H1 (cell line): ENCODE data around the gene CDC42EP3. TPM values are rescaled to one million over a fixed set of nuclear protein-coding genes. Genes with fewer than 3 reads are reported as not detected.

ENCODE experiments used
- CTCF ChIA-PET: fragments of 300-600 bp; sonication (Branson Sonifier 250); formaldehyde crosslinking; loops from one replicate; lab custom pipeline; 2021; ENCODE audit not compliant: partially characterized antibody; lab: Charles Lee
- POLR2A ChIA-PET: fragments of 300-600 bp; sonication (Branson Sonifier 250); formaldehyde crosslinking; loops from one replicate; lab custom pipeline; 2021; ENCODE audit warnings: inconsistent platforms; ENCODE audit not compliant: partially characterized antibody; lab: Charles Lee
- DNase-seq, 2 experiments: peaks; one replicate each; pipeline versions ENCODE4 v3.0.0 to v3.0.0-alpha.2; 2010 to 2022; ENCODE audit warnings: low spot score in 2 of 2, low read depth in 1 of 2, mixed read lengths in 1 of 2
- FAIRE-seq: peaks from 2 replicates; lab custom pipeline; 2011; peaks lifted over from hg19 to GRCh38; lab: Jason Lieb, UNC
- H2AFZ ChIP-seq: 2 replicates; pipeline ENCODE4 v1.8.1; 2012; ENCODE audit warnings: low read length, inconsistent platforms
- H2AK5ac ChIP-seq: 2 replicates; pipeline ENCODE4 v1.6.1; 2013; ENCODE audit warnings: low read depth, low read length
- H2BK120ac ChIP-seq: replicated peaks from 2 replicates; pipeline ENCODE3; 2013; ENCODE audit warnings: low read depth, low read length, inconsistent platforms
- H2BK12ac ChIP-seq: 2 replicates; pipeline ENCODE4 v1.6.1; 2013; ENCODE audit warnings: low read depth, low read length
- H2BK15ac ChIP-seq: 2 replicates; pipeline ENCODE4 v1.6.1; 2013; ENCODE audit warnings: low read length
- H2BK20ac ChIP-seq: 2 replicates; pipeline ENCODE4 v1.6.1; 2013; ENCODE audit warnings: low read length
- H2BK5ac ChIP-seq: 2 replicates; pipeline ENCODE4 v1.6.1; 2013; ENCODE audit warnings: low read depth, low read length
- H3K14ac ChIP-seq: 2 replicates; pipeline ENCODE4 v1.6.1; 2013; ENCODE audit warnings: inconsistent platforms; ENCODE audit not compliant: insufficient read length
- H3K18ac ChIP-seq: 2 replicates; pipeline ENCODE4 v1.6.1; 2013; ENCODE audit warnings: low read length; ENCODE audit errors: extremely low read depth
- H3K23ac ChIP-seq: 2 replicates; pipeline ENCODE4 v1.6.1; 2013; ENCODE audit warnings: inconsistent platforms; ENCODE audit not compliant: insufficient read length
- H3K23me2 ChIP-seq: 2 replicates; pipeline ENCODE4 v1.6.1; 2013; ENCODE audit warnings: low read depth, low read length
- H3K27ac ChIP-seq: 2 replicates; pipeline ENCODE4 v1.6.1; 2011; ENCODE audit warnings: low read depth, low read length, inconsistent platforms
- H3K27me3 ChIP-seq, 4 experiments: replicated peaks in 1 of 4; 1 replicate in 1 of 4; 2 replicates in 3 of 4; pipeline versions ENCODE4 v1.6.1 to v1.8.1; 2011 to 2013; ENCODE audit warnings: low read length in 3 of 4, mild to moderate bottlenecking in 3 of 4, inconsistent platforms in 2 of 4, mixed read lengths in 2 of 4, moderate library complexity in 1 of 4; ENCODE audit not compliant: control insufficient read depth in 3 of 4, insufficient read depth in 3 of 4; ENCODE audit errors: extremely low read depth in 1 of 4
- H3K36me3 ChIP-seq, 4 experiments: 2 replicates each; pipeline versions ENCODE4 v1.6.1 to v1.8.1; 2011 to 2013; ENCODE audit warnings: mild to moderate bottlenecking in 4 of 4, low read length in 3 of 4, moderate library complexity in 2 of 4, control low read depth in 1 of 4, inconsistent platforms in 1 of 4; ENCODE audit not compliant: insufficient read depth in 4 of 4, control insufficient read depth in 2 of 4
- H3K4ac ChIP-seq: replicated peaks from 2 replicates; pipeline ENCODE3; 2013; ENCODE audit warnings: low read length, low read depth, mixed read lengths, inconsistent platforms; ENCODE audit not compliant: insufficient read length
- H3K4me1 ChIP-seq, 4 experiments: replicated peaks in 1 of 4; 1 replicate in 1 of 4; 2 replicates in 3 of 4; pipeline versions ENCODE4 v1.6.1 to v1.8.1; 2011 to 2013; ENCODE audit warnings: low read length in 3 of 4, inconsistent platforms in 2 of 4, mixed read lengths in 1 of 4; ENCODE audit not compliant: insufficient read depth in 4 of 4, control insufficient read depth in 3 of 4
- H3K4me2 ChIP-seq, 2 experiments: 2 replicates each; pipeline versions ENCODE4 v1.6.1 to v1.8.1; 2011 to 2013; ENCODE audit warnings: low read depth in 2 of 2, low read length in 2 of 2, control low read depth in 1 of 2, inconsistent platforms in 1 of 2, mild to moderate bottlenecking in 1 of 2; ENCODE audit not compliant: insufficient read depth in 1 of 2
- H3K4me3 ChIP-seq, 4 experiments: fragments of 200-600, 300-600 bp in 1 of 4; sonication (generic), shearing (Covaris generic), sonication (Bioruptor Twin) in 1 of 4; 2 replicates each; pipeline versions ENCODE4 v1.5.1 to v1.8.1; 2011 to 2016; ENCODE audit warnings: low read length in 4 of 4, low read depth in 3 of 4, control low read depth in 2 of 4, inconsistent platforms in 2 of 4, mild to moderate bottlenecking in 2 of 4, mixed read lengths in 1 of 4, moderate library complexity in 1 of 4; ENCODE audit not compliant: insufficient read depth in 2 of 4; ENCODE audit errors: extremely low read depth in 1 of 4
- H3K56ac ChIP-seq: replicated peaks from 2 replicates; pipeline ENCODE3; 2013; ENCODE audit warnings: low read depth, mild to moderate bottlenecking, mixed read lengths, low read length, inconsistent platforms; ENCODE audit not compliant: insufficient read length
- H3K79me1 ChIP-seq: 2 replicates; pipeline ENCODE4 v1.6.1; 2013; ENCODE audit warnings: low read depth, low read length, control low read depth
- H3K79me2 ChIP-seq, 2 experiments: 2 replicates each; pipeline versions ENCODE4 v1.6.1 to v1.8.1; 2012 to 2013; ENCODE audit warnings: low read length in 2 of 2, mild to moderate bottlenecking in 2 of 2, inconsistent platforms in 1 of 2; ENCODE audit not compliant: insufficient read depth in 2 of 2, control insufficient read depth in 1 of 2
- H3K9ac ChIP-seq, 4 experiments: replicated peaks in 1 of 4; 1 replicate in 1 of 4; 2 replicates in 3 of 4; pipeline versions ENCODE4 v1.6.1 to v1.8.1; 2011 to 2013; ENCODE audit warnings: low read depth in 3 of 4, low read length in 3 of 4, control low read depth in 2 of 4, mild to moderate bottlenecking in 2 of 4, moderate library complexity in 2 of 4, inconsistent platforms in 1 of 4; ENCODE audit errors: extremely low read depth in 1 of 4
- H3K9me3 ChIP-seq, 2 experiments: 2 replicates each; pipeline versions ENCODE4 v1.6.1 to v1.8.1; 2012 to 2013; ENCODE audit warnings: mild to moderate bottlenecking in 2 of 2, moderate library complexity in 2 of 2, control low read depth in 1 of 2, inconsistent platforms in 1 of 2, low read depth in 1 of 2, low read length in 1 of 2, mixed read lengths in 1 of 2; ENCODE audit not compliant: insufficient read depth in 2 of 2
- H4K20me1 ChIP-seq, 2 experiments: replicated peaks in 1 of 2; 2 replicates each; pipeline versions ENCODE3 to v1.8.1; 2011 to 2013; ENCODE audit warnings: inconsistent platforms in 2 of 2, low read length in 2 of 2, mild to moderate bottlenecking in 1 of 2; ENCODE audit not compliant: insufficient read depth in 2 of 2, control insufficient read depth in 1 of 2
- H4K5ac ChIP-seq: 2 replicates; pipeline ENCODE4 v1.6.1; 2013; ENCODE audit warnings: low read length, low read depth, mixed read lengths, inconsistent platforms; ENCODE audit not compliant: insufficient read length
- H4K8ac ChIP-seq: 2 replicates; pipeline ENCODE4 v1.8.0; 2013; ENCODE audit warnings: mild to moderate bottlenecking, moderate library complexity, low read length, inconsistent platforms; ENCODE audit not compliant: insufficient read depth; ENCODE audit errors: extremely low read depth
- H4K91ac ChIP-seq: replicated peaks from 2 replicates; pipeline ENCODE3; 2013; ENCODE audit warnings: low read length, mixed read lengths, inconsistent platforms; ENCODE audit not compliant: insufficient read length
- CHD1 ChIP-seq: IDR thresholded peaks from 2 replicates; pipeline ENCODE4 v1.6.1; 2012; ENCODE audit warnings: low read depth, low read length, improper control_type of control experiment
- CTBP2 ChIP-seq: IDR thresholded peaks from 2 replicates; pipeline ENCODE4 v1.7.0; 2011; ENCODE audit warnings: borderline replicate concordance, mild to moderate bottlenecking, moderate library complexity, mixed read lengths, low read length; ENCODE audit not compliant: insufficient read depth, insufficient read length
- GTF2F1 ChIP-seq: IDR thresholded peaks from 2 replicates; pipeline ENCODE4 v1.6.1; 2012; ENCODE audit warnings: low read depth, low read length, improper control_type of control experiment, borderline replicate concordance
- RAD21 ChIP-seq, 2 experiments: IDR thresholded peaks in 1 of 2; conservative IDR thresholded peaks in 1 of 2; 2 replicates each; pipeline ENCODE4 v1.6.1; 2011; ENCODE audit warnings: low read depth in 2 of 2, low read length in 2 of 2, improper control_type of control experiment in 1 of 2, inconsistent platforms in 1 of 2, mild to moderate bottlenecking in 1 of 2, moderate library complexity in 1 of 2
- RBBP5 ChIP-seq: IDR thresholded peaks from 2 replicates; pipeline ENCODE4 v1.7.1; 2012; ENCODE audit warnings: low read depth, mild to moderate bottlenecking, inconsistent platforms, low read length, moderate library complexity, borderline replicate concordance
- RFX5 ChIP-seq: IDR thresholded peaks from 2 replicates; pipeline ENCODE4 v1.6.1; 2011; ENCODE audit warnings: low read depth, low read length, improper control_type of control experiment, borderline replicate concordance
- SIRT6 ChIP-seq: IDR thresholded peaks from one replicate; pipeline ENCODE4 v1.7.1; 2012; ENCODE audit warnings: low read length, inconsistent platforms
- TEAD4 ChIP-seq: IDR thresholded peaks from 2 replicates; pipeline ENCODE4 v1.6.1; 2012; ENCODE audit warnings: low read depth, low read length, inconsistent platforms, mixed read lengths
- WGBS, 2 experiments: shearing (Covaris generic) in 1 of 2; methylation state at CpG; one replicate each; pipeline versions ENCODE4 v1.1.6 to v1.1.7; 2013 to 2015; ENCODE audit warnings: low lambda C conversion rate in 2 of 2, mixed read lengths in 2 of 2, inconsistent platforms in 1 of 2, low coverage in 1 of 2, missing lambda C conversion rate in 1 of 2; ENCODE audit not compliant: insufficient replicate concordance in 2 of 2, insufficient coverage in 1 of 2, insufficient read length in 1 of 2; ENCODE audit errors: extremely low coverage in 1 of 2, missing lambda C conversion rate in 1 of 2; 5-methylcytosine and 5-hydroxymethylcytosine counted together
- polyA plus RNA-seq, 7 experiments: library from polyadenylated mRNA; depleted of rRNA in 3 of 7; stranded (reverse) in 5 of 7; unstranded in 2 of 7; fragments of >200 nt in 5 of 7; fragments of 200-250 nt in 2 of 7; gene quantifications; 1 replicate in 5 of 7; 2 replicates in 1 of 7; 4 replicates in 1 of 7; pipeline versions ENCODE4 v1.2.1 to v1.2.3, GENCODE V29; 2011 to 2013; ENCODE audit warnings: missing spikeins in 2 of 7, mixed read lengths in 2 of 7
- total RNA-seq: library from RNA; stranded (reverse); fragmentation: NEBNext Ultra II Directional; extraction: Animal tissue kit (Norgen Biotek cat#: 25700); gene quantifications from 2 replicates; pipeline ENCODE4 v1.2.1, GENCODE V29; 2021
- TF ChIP-seq, protein P1 (sequence below): IDR thresholded peaks from 2 replicates; pipeline ENCODE4 v1.6.1; 2011; ENCODE audit warnings: low read length, improper control_type of control experiment
- TF ChIP-seq, protein P2 (sequence below), 3 experiments: IDR thresholded peaks; 1 replicate in 2 of 3; 2 replicates in 1 of 3; pipeline versions ENCODE4 v1.5.1 to v1.6.1; 2011; ENCODE audit warnings: low read length in 3 of 3, mild to moderate bottlenecking in 3 of 3, inconsistent platforms in 2 of 3, low read depth in 1 of 3, moderate library complexity in 1 of 3; ENCODE audit not compliant: insufficient read depth in 1 of 3; ENCODE audit errors: control extremely low read depth in 1 of 3

CDC42EP3 gene
- total and polyA plus RNA-seq, 2 of the 8 experiments (the other 6 are each of a cell fraction or from before 2014, with no cell fraction given) = 18.4 to 24.7 TPM

DNA sequence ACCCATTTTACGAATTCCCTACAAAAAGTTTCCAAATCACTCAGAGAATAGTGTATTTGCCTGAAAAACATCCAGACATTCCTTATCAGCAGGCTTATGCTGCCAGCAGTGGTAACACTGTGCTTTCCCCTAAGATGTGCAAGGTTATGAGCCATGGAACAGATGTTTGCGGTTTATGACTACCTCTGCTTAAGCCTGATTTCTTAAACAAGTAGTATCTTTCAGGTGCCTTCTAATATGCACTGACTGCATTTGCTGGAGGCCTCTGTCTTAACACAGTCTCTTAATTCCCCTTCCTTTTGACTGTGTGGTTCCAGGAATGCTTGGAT is 54.8 kb downstream of the CDC42EP3 start:
- H3K18ac ChIP-seq = no peak overlapping the region
- H2BK12ac ChIP-seq = no peak overlapping the region
- no peak overlapping the region for H4K5ac ChIP-seq
- ChIA-PET POLR2A (no interaction called here), CTCF (no interaction called here)
- no peaks in the 10 kb centered on the region for H3K9me3 ChIP-seq
- no peak overlapping the region for H3K4ac ChIP-seq
- H3K4me2 ChIP-seq = no peak overlapping the region
- no peak overlapping the region for H2BK120ac ChIP-seq
- no peak overlapping the region for H2BK5ac ChIP-seq
- no peak overlapping the region for H2BK20ac ChIP-seq
- DNase-seq (no peak), FAIRE-seq (no peak)
- H3K27ac ChIP-seq = no peak overlapping the region
- no peaks in the 10 kb centered on the region for H4K20me1 ChIP-seq
- H2BK15ac ChIP-seq = no peak overlapping the region
- H2AFZ ChIP-seq = no peak overlapping the region
- H4K8ac ChIP-seq = no peak overlapping the region
- no peak overlapping the region for H3K9ac ChIP-seq
- H3K79me2 ChIP-seq = no peaks in the 10 kb centered on the region
- WGBS, 2 experiments = 91% methylated on average over 2 of the region's 2 CpGs; no CpG with 5 or more reads in 1 of the 2 experiments
- no peaks in the 10 kb centered on the region for H3K79me1 ChIP-seq
- no peaks in the 10 kb centered on the region for H3K23me2 ChIP-seq
- no peaks in the 10 kb centered on the region for H3K36me3 ChIP-seq
- no peak overlapping the region for H2AK5ac ChIP-seq
- no peaks in the 10 kb centered on the region; a peak in 1 of 7 replicates for H3K27me3 ChIP-seq
- H4K91ac ChIP-seq = no peak overlapping the region
- no peak overlapping the region for H3K56ac ChIP-seq
- H3K14ac ChIP-seq = no peak overlapping the region
- H3K4me1 ChIP-seq = peaks cover 0 to 2% (median 0%) of the 10 kb centered on the region in 4 experiments; a peak in 1 of 7 replicates
- no peak overlapping the region for H3K23ac ChIP-seq
- no peak overlapping the region for H3K4me3 ChIP-seq
- TF ChIP-seq, protein P1, sequence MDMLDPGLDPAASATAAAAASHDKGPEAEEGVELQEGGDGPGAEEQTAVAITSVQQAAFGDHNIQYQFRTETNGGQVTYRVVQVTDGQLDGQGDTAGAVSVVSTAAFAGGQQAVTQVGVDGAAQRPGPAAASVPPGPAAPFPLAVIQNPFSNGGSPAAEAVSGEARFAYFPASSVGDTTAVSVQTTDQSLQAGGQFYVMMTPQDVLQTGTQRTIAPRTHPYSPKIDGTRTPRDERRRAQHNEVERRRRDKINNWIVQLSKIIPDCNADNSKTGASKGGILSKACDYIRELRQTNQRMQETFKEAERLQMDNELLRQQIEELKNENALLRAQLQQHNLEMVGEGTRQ = no peak
- TF ChIP-seq SIRT6 = no peak
- TF ChIP-seq, protein P2, sequence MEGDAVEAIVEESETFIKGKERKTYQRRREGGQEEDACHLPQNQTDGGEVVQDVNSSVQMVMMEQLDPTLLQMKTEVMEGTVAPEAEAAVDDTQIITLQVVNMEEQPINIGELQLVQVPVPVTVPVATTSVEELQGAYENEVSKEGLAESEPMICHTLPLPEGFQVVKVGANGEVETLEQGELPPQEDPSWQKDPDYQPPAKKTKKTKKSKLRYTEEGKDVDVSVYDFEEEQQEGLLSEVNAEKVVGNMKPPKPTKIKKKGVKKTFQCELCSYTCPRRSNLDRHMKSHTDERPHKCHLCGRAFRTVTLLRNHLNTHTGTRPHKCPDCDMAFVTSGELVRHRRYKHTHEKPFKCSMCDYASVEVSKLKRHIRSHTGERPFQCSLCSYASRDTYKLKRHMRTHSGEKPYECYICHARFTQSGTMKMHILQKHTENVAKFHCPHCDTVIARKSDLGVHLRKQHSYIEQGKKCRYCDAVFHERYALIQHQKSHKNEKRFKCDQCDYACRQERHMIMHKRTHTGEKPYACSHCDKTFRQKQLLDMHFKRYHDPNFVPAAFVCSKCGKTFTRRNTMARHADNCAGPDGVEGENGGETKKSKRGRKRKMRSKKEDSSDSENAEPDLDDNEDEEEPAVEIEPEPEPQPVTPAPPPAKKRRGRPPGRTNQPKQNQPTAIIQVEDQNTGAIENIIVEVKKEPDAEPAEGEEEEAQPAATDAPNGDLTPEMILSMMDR (IDR thresholded peaks at IDR 0.05; ENCODE audit: control extremely low read depth in 1 of 3, insufficient read depth in 1 of 3, low read depth in 1 of 3, low read length in 3 of 3) = no peak
- no peak for TF ChIP-seq RAD21 (IDR thresholded peaks at IDR 0.05 in 1 of 2, conservative IDR thresholded peaks at IDR 0.05 in 1 of 2; ENCODE audit: low read depth in 2 of 2, low read length in 2 of 2)
- TF ChIP-seq RFX5 = no peak
- TF ChIP-seq TEAD4 = no peak
- no peak for TF ChIP-seq GTF2F1
- no peak for TF ChIP-seq RBBP5
- TF ChIP-seq CHD1 = no peak
- no peak for TF ChIP-seq CTBP2
